GM23248 (cell line): ENCODE data around the gene RNF157.

Experiments used
- EZH2 ChIP-seq: fragments of 200-600 bp; sonication (generic); IDR thresholded peaks from 2 replicates; pipeline ENCODE4 v1.6.1; 2018; ENCODE audit warnings: antibody characterized with exemption, mild to moderate bottlenecking; ENCODE audit not compliant: insufficient read depth, poor library complexity, severe bottlenecking
- EZH2phosphoT487 ChIP-seq: fragments of 200-600 bp; sonication (generic); IDR thresholded peaks from 2 replicates; pipeline ENCODE4 v1.6.1; 2018; ENCODE audit warnings: antibody characterized with exemption, moderate library complexity, mild to moderate bottlenecking, low read depth; ENCODE audit not compliant: insufficient read depth

DNA sequence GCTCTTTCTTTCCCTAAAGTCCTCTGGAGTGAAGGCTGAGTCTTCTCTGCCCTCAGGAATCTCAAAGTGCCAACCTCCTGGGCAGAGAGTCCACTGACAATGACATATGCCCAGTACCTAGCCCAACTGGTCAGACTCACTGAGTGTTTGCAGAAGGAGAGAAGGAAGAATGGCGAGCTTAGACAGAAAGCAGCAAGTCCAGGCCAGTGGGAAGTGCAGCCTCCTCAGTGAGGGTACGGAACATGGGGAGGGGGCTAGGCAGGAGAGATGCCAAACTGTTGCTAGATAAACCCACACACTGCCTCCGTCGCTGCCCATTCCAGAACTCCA, 137.4 kb downstream of the RNF157 start:
- TF ChIP-seq EZH2phosphoT487 (no peak), EZH2 (no peak)
